HepG2 (cell line): ENCODE measurements around the gene EVI5. TPM values are rescaled to one million over a fixed set of nuclear protein-coding genes. Genes with fewer than 3 reads are reported as not detected.

Experiments
- ATF6 ChIP-seq: sonication (generic); formaldehyde crosslinking; conservative IDR thresholded peaks from 2 replicates; pipeline ENCODE4 v1.4.0; 2020; ENCODE audit warnings: missing genetic modification reagents
- FOXK1 ChIP-seq: sonication (generic); formaldehyde crosslinking; IDR thresholded peaks from 2 replicates; pipeline ENCODE4 v1.4.0; 2020; ENCODE audit warnings: low read depth, missing genetic modification reagents, borderline replicate concordance
- FOXP4 ChIP-seq: sonication (generic); formaldehyde crosslinking; IDR thresholded peaks from 2 replicates; pipeline ENCODE4 v1.4.0; 2020; ENCODE audit warnings: missing genetic modification reagents
- GTF2F1 ChIP-seq: fragments of 150-350 bp; IDR thresholded peaks from 2 replicates; pipeline ENCODE4 v1.6.1; 2014; ENCODE audit warnings: low read length
- NFAT5 ChIP-seq: sonication (generic); formaldehyde crosslinking; IDR thresholded peaks from 2 replicates; pipeline ENCODE4 v1.4.0; 2020; ENCODE audit warnings: missing genetic modification reagents
- TFDP2 ChIP-seq: sonication (generic); formaldehyde crosslinking; IDR thresholded peaks from 2 replicates; pipeline ENCODE4 v1.4.0; 2020; ENCODE audit warnings: missing genetic modification reagents
- ZFP82 ChIP-seq: sonication (generic); formaldehyde crosslinking; IDR thresholded peaks from 2 replicates; pipeline ENCODE4 v1.5.1; 2020; ENCODE audit warnings: mild to moderate bottlenecking, missing genetic modification reagents, borderline replicate concordance
- ZNF234 ChIP-seq: sonication (generic); formaldehyde crosslinking; conservative IDR thresholded peaks from 2 replicates; pipeline ENCODE4 v1.5.1; 2020; ENCODE audit warnings: mild to moderate bottlenecking, missing genetic modification reagents
- ZNF275 ChIP-seq: sonication (generic); formaldehyde crosslinking; IDR thresholded peaks from 2 replicates; pipeline ENCODE4 v1.8.0; 2022; ENCODE audit warnings: missing genetic modification reagents, mild to moderate bottlenecking, inconsistent platforms, borderline replicate concordance
- ZNF674 ChIP-seq: sonication (generic); formaldehyde crosslinking; IDR thresholded peaks from 2 replicates; pipeline ENCODE4 v1.5.0; 2020; ENCODE audit warnings: low read depth, mild to moderate bottlenecking, missing genetic modification reagents
- ZNF746 ChIP-seq: sonication (generic); formaldehyde crosslinking; IDR thresholded peaks from 2 replicates; pipeline ENCODE4 v1.8.0; 2022; ENCODE audit warnings: mild to moderate bottlenecking, missing genetic modification reagents
- polyA plus RNA-seq, 8 experiments: library from polyadenylated mRNA; depleted of rRNA in 3 of 8; stranded (reverse) in 7 of 8; unstranded in 1 of 8; fragments of >200 nt; fragmentation: Illumina TruSeq in 4 of 8; extraction: Trizol in 4 of 8; gene quantifications; 2 replicates each; pipeline versions ENCODE4 v1.2.1 to v1.2.3, GENCODE V29; 2011 to 2016; ENCODE audit warnings: low read depth in 4 of 8, missing spikeins in 1 of 8, mixed read lengths in 1 of 8; ENCODE audit not compliant: insufficient read depth in 1 of 8
- total RNA-seq, 5 experiments: library from RNA; depleted of rRNA; stranded (reverse); fragments of >200 nt; fragmentation: Illumina TruSeq; extraction: Trizol; gene quantifications; 2 replicates each; pipeline ENCODE4 v1.2.3, GENCODE V29; 2016; ENCODE audit warnings: low read depth in 1 of 5
- TF ChIP-seq, protein P1 (sequence below): sonication (generic); formaldehyde crosslinking; IDR thresholded peaks from 2 replicates; pipeline ENCODE4 v1.5.1; 2020; ENCODE audit warnings: missing genetic modification reagents, mild to moderate bottlenecking, borderline replicate concordance
- TF ChIP-seq, protein P2 (sequence below): sonication (generic); formaldehyde crosslinking; IDR thresholded peaks from 2 replicates; pipeline ENCODE4 v1.4.0; 2020; ENCODE audit warnings: mild to moderate bottlenecking, missing genetic modification reagents

EVI5 gene
- total and polyA plus RNA-seq, 2 of the 13 experiments (the other 11 are each of a cell fraction or from before 2014, with no cell fraction given), result 4.0 to 12.6 TPM

DNA sequence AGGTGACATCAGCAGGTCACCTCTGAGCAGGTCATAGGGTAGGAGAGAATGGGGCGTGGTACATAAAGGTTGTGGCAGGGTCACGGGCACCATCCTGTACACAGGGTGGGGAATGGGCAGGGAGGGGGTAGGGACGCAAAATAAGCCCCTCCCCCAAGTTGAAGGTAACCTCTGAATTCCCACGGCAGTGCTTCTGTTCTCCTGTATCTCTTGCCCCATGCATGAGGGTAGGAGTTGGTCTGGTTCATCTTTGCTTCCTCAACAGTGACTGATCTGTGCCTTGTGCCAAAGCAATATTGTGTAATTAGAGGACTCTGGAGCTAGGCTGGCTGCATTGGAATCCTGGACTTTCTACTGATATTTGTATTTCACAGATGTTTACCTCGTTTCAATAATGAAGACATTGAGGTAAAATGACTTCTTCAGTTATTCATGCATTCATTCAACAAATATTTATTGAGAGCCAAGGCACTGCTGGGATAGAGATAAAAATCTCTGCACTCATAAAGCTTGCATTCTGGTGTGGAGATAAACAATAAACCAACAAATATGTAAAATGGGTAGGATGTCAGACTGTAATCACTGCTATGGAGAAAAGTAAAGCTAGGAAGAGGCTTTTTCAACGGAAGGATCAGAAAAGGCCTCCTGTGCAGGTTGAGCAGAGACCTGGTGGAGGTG lies 279.8 kb downstream of the EVI5 start (continued):
- TF ChIP-seq, protein P1, sequence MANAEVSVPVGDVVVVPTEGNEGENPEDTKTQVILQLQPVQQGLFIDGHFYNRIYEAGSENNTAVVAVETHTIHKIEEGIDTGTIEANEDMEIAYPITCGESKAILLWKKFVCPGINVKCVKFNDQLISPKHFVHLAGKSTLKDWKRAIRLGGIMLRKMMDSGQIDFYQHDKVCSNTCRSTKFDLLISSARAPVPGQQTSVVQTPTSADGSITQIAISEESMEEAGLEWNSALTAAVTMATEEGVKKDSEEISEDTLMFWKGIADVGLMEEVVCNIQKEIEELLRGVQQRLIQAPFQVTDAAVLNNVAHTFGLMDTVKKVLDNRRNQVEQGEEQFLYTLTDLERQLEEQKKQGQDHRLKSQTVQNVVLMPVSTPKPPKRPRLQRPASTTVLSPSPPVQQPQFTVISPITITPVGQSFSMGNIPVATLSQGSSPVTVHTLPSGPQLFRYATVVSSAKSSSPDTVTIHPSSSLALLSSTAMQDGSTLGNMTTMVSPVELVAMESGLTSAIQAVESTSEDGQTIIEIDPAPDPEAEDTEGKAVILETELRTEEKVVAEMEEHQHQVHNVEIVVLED (CRISPR knock-in tag), result no peak
- TF ChIP-seq, protein P2, sequence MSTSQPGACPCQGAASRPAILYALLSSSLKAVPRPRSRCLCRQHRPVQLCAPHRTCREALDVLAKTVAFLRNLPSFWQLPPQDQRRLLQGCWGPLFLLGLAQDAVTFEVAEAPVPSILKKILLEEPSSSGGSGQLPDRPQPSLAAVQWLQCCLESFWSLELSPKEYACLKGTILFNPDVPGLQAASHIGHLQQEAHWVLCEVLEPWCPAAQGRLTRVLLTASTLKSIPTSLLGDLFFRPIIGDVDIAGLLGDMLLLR (CRISPR knock-in tag), result no peak
- TF ChIP-seq NFAT5 (CRISPR knock-in tag) (no peak), FOXP4 (CRISPR knock-in tag) (peak; percentile 86), GTF2F1 (peak; percentile 37; the same call in 1 of the 2 replicates), ZNF234 (CRISPR knock-in tag) (no peak), ZNF275 (CRISPR knock-in tag) (no peak), TFDP2 (CRISPR knock-in tag) (no peak), ZNF746 (CRISPR knock-in tag) (0 out of 2 replicates have a peak, but pooled peaks have one; percentile 43), ATF6 (CRISPR knock-in tag) (no peak), ZNF674 (no peak), ZFP82 (CRISPR knock-in tag) (no peak), FOXK1 (CRISPR knock-in tag) (no peak)
